Measurements from ENCODE around the gene ANKZF1. TPM values are rescaled to one million over a fixed set of nuclear protein-coding genes. Genes with fewer than 3 reads are reported as not detected.
A peak's percentile ranks its signal among the peaks of the same experiment; 100 is the strongest.

The ANKZF1 gene
- total RNA-seq, 2 donors from 2014 or later: 64.4 to 85.7 TPM

- WGBS: 1% methylated on average over 51 of the region's 65 CpGs
- peaks cover 0 to 9% of the 10 kb centered on the region in 2 donors for H3K36me3 ChIP-seq
- peak within 1 kb of the TSS; percentile 64 to 77 for H3K4me3 ChIP-seq
- DNase-seq (ENCODE audit: low spot score): peak; percentile 99
- H3K27ac ChIP-seq: peak within 1 kb of the TSS; percentile 94 to 98
- peak; percentile 98 for TF ChIP-seq POLR2AphosphoS5 (IDR thresholded peaks at IDR 0.05)
- no peak for TF ChIP-seq CTCF (IDR thresholded peaks at IDR 0.05)
- peak; percentile 95 for TF ChIP-seq POLR2A (IDR thresholded peaks at IDR 0.05)
- intact Hi-C loops (cut with DNase I): loop anchor here (2.0 kb wide), 1 partner anchor 15 kb away; no protein-coding TSS in a partner anchor
- H3K4me1 ChIP-seq (replicated peaks): peaks cover 13% of the 10 kb centered on the region
- no peaks in the 10 kb centered on the region for H3K27me3 ChIP-seq (replicated peaks; ENCODE audit: insufficient read depth)
- no peaks in the 10 kb centered on the region for H3K9me3 ChIP-seq
Observed at GRCh38 chr2:219279151-219279915, 49.7 kb downstream of the ANKZF1 start, which contains the start of gene DNAJB2. Gene DNAJB2, plus strand, starts transcription at chr2:219279366. Its CDS starts 468 bp downstream, at chr2:219279834.

GRCh38 chr2:219279916-219280516 lies 50.4 kb downstream of the ANKZF1 start:
- Histone ChIP-seq H3K4me3 (peak overlapping the region; percentile 64 to 77), H3K9me3 (no peaks in the 10 kb centered on the region), H3K27ac (peak overlapping the region; percentile 94 to 98), H3K27me3 (replicated peaks; ENCODE audit: insufficient read depth) (no peaks in the 10 kb centered on the region), H3K36me3 (peaks cover 0 to 16% of the 10 kb centered on the region in 2 donors), H3K4me1 (replicated peaks) (peaks cover 13% of the 10 kb centered on the region)
- intact Hi-C loops (cut with DNase I): loop anchor here (2.0 kb wide), 1 partner anchor 15 kb away; no protein-coding TSS in a partner anchor
- DNase-seq (ENCODE audit: low spot score): no peak
- 43% methylated on average over 12 of the region's 12 CpGs for WGBS
- no peak for TF ChIP-seq POLR2A (IDR thresholded peaks at IDR 0.05)
- no peak for TF ChIP-seq POLR2AphosphoS5 (IDR thresholded peaks at IDR 0.05)
- TF ChIP-seq CTCF (IDR thresholded peaks at IDR 0.05): no peak

GRCh38 chr2:219280651-219281050 lies 51.0 kb downstream of the ANKZF1 start:
- Histone ChIP-seq H3K36me3 (peaks cover 0 to 16% of the 10 kb centered on the region in 2 donors), H3K9me3 (no peaks in the 10 kb centered on the region), H3K4me1 (replicated peaks) (peaks cover 20% of the 10 kb centered on the region), H3K27me3 (replicated peaks; ENCODE audit: insufficient read depth) (no peaks in the 10 kb centered on the region), H3K4me3 (no peak overlapping the region), H3K27ac (peak overlapping the region; percentile 94 to 98)
- intact Hi-C loops (cut with DNase I): no loop called here
- WGBS: 87% methylated on average over 4 of the region's 4 CpGs
- no peak for TF ChIP-seq POLR2AphosphoS5 (IDR thresholded peaks at IDR 0.05)
- TF ChIP-seq POLR2A (IDR thresholded peaks at IDR 0.05): no peak
- no peak for TF ChIP-seq CTCF (IDR thresholded peaks at IDR 0.05)
- no peak for DNase-seq (ENCODE audit: low spot score)

GRCh38 chr2:219281588-219281987 lies 52.0 kb downstream of the ANKZF1 start:
- no peaks in the 10 kb centered on the region for H3K27me3 ChIP-seq (replicated peaks; ENCODE audit: insufficient read depth)
- intact Hi-C loops (cut with DNase I): no loop called here
- peaks cover 22% of the 10 kb centered on the region for H3K4me1 ChIP-seq (replicated peaks)
- H3K36me3 ChIP-seq: peaks cover 0 to 16% of the 10 kb centered on the region in 2 donors
- no peak for DNase-seq (ENCODE audit: low spot score)
- 71% methylated on average over 8 of the region's 8 CpGs for WGBS
- H3K4me3 ChIP-seq: no peak overlapping the region
- TF ChIP-seq POLR2AphosphoS5 (IDR thresholded peaks at IDR 0.05): no peak
- no peak for TF ChIP-seq CTCF (IDR thresholded peaks at IDR 0.05)
- no peak for TF ChIP-seq POLR2A (IDR thresholded peaks at IDR 0.05)
- peak overlapping the region; percentile 16 to 94 for H3K27ac ChIP-seq
- no peaks in the 10 kb centered on the region for H3K9me3 ChIP-seq

Data from prostate gland (tissue), 2 donors.